NOMO-1 treated with dmso at 0.1 percent for 144 hours (cell line): Measurements from ENCODE around the gene TTLL7.
"Not testable (repeated sequence)": the region's sequence is repeated elsewhere in the genome, so short reads cannot be mapped to it uniquely, and the experiment has no call there.

ENCODE experiments used
- DNase-seq: peaks from one replicate; lab custom pipeline; 2025; ENCODE audit not compliant: unreplicated experiment; lab: John Stamatoyannopoulos, UW

Gene TTLL7

GRCh38 chr1:83997631-83998030, 1.3 kb downstream of the TTLL7 start:
- DNase-seq = no peak

GRCh38 chr1:83996621-83997020, 2.3 kb downstream of the TTLL7 start:
- DNase-seq = no peak

- DNase-seq = no peak
Observed at GRCh38 chr1:83996191-83996590, 2.7 kb downstream of the TTLL7 start.

GRCh38 chr1:83995649-83996048, 3.3 kb downstream of the TTLL7 start:
- DNase-seq = no peak

GRCh38 chr1:83994111-83994510, 4.8 kb downstream of the TTLL7 start:
- no peak for DNase-seq

- no peak for DNase-seq
Observed at GRCh38 chr1:83990734-83991133, 8.2 kb downstream of the TTLL7 start.

- DNase-seq = no peak
Observed at GRCh38 chr1:83985048-83985447, 13.9 kb downstream of the TTLL7 start.

GRCh38 chr1:83983918-83984317, 15.0 kb downstream of the TTLL7 start:
- DNase-seq = not testable (repeated sequence)

- DNase-seq = no peak
Observed at GRCh38 chr1:83978056-83978455, 20.9 kb downstream of the TTLL7 start.

GRCh38 chr1:83976920-83977319, 22.0 kb downstream of the TTLL7 start:
- DNase-seq = no peak

GRCh38 chr1:83970802-83971201, 28.1 kb downstream of the TTLL7 start:
- no peak for DNase-seq

GRCh38 chr1:83970114-83970513, 28.8 kb downstream of the TTLL7 start:
- no peak for DNase-seq

GRCh38 chr1:83967336-83967735, 31.6 kb downstream of the TTLL7 start:
- DNase-seq = no peak

- no peak for DNase-seq
Observed at GRCh38 chr1:83964153-83964552, 34.8 kb downstream of the TTLL7 start.

GRCh38 chr1:83961571-83962295, 37.2 kb downstream of the TTLL7 start:
- no peak for DNase-seq

GRCh38 chr1:83960669-83961277, 38.2 kb downstream of the TTLL7 start:
- no peak for DNase-seq

GRCh38 chr1:83959824-83960498, 39.0 kb downstream of the TTLL7 start:
- DNase-seq = no peak

GRCh38 chr1:83958704-83959103, 40.2 kb downstream of the TTLL7 start:
- no peak for DNase-seq

- DNase-seq = no peak
Observed at GRCh38 chr1:83954166-83954823, 44.6 kb downstream of the TTLL7 start.

GRCh38 chr1:83950106-83950661, 48.7 kb downstream of the TTLL7 start:
- DNase-seq = no peak

GRCh38 chr1:83942914-83943313, 56.0 kb downstream of the TTLL7 start:
- no peak for DNase-seq
